ENCODE data around the gene GRIK2.
A peak's percentile ranks its signal among the peaks of the same experiment; 100 is the strongest.

Gene GRIK2

DNA sequence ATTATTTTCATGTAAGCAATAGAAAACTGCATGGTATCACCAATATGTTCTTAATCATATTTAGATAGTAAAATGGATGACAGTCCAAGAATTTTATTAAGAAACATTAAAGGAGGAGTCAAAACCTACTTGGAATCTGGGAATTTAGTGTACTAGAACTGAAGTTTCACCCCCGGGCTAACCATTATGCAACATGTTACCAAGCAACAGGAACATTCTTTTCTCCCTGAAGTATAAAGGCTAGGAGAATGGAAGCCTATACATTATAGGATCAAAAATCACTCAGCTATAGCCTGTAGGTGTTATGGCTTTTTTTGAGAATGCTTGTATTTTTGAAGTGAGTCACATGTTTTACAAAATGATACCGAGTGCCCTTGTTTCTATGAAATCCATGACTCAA is 538.3 kb downstream of the GRIK2 start:
- DNase-seq (ENCODE audit: low read depth) = peak; percentile 24
- TF ChIP-seq, protein P1, sequence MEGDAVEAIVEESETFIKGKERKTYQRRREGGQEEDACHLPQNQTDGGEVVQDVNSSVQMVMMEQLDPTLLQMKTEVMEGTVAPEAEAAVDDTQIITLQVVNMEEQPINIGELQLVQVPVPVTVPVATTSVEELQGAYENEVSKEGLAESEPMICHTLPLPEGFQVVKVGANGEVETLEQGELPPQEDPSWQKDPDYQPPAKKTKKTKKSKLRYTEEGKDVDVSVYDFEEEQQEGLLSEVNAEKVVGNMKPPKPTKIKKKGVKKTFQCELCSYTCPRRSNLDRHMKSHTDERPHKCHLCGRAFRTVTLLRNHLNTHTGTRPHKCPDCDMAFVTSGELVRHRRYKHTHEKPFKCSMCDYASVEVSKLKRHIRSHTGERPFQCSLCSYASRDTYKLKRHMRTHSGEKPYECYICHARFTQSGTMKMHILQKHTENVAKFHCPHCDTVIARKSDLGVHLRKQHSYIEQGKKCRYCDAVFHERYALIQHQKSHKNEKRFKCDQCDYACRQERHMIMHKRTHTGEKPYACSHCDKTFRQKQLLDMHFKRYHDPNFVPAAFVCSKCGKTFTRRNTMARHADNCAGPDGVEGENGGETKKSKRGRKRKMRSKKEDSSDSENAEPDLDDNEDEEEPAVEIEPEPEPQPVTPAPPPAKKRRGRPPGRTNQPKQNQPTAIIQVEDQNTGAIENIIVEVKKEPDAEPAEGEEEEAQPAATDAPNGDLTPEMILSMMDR (IDR thresholded peaks at IDR 0.05; ENCODE audit: low read length, missing control alignments) = no peak
- no peak overlapping the region for H3K4me3 ChIP-seq (replicated peaks; ENCODE audit: low read depth, low read length)

DNA sequence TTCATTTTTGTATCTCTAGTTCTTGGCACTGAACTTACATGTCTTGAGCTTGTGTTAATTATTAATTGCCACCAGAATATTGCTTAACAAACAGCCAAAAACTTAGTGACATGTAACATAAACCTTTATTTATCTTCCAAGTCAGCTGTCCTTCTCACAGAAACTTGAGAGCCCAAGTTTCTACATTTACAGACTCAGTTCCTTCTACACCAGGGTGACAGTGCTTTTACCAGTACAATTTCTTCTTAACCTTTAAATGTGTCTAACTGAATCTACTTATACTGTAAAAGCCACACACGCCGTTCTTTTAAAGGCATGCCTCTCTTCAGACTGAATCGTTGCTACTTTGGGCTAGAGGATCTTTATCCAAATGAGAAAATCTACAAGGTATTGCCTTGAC is 539.2 kb downstream of the GRIK2 start:
- no peak overlapping the region for H3K4me3 ChIP-seq (replicated peaks; ENCODE audit: low read depth, low read length)
- DNase-seq (ENCODE audit: low read depth) = no peak
- TF ChIP-seq, protein P1 (IDR thresholded peaks at IDR 0.05; ENCODE audit: low read length, missing control alignments) = no peak

- H3K4me3 ChIP-seq (replicated peaks; ENCODE audit: low read depth, low read length) = no peak overlapping the region
- TF ChIP-seq, protein P1 (IDR thresholded peaks at IDR 0.05; ENCODE audit: low read length, missing control alignments) = no peak
- peak; percentile 11 for DNase-seq (ENCODE audit: low read depth)
These were observed 542.2 kb downstream of the GRIK2 start for GRCh38 chr6:101935732-101936131.

DNA sequence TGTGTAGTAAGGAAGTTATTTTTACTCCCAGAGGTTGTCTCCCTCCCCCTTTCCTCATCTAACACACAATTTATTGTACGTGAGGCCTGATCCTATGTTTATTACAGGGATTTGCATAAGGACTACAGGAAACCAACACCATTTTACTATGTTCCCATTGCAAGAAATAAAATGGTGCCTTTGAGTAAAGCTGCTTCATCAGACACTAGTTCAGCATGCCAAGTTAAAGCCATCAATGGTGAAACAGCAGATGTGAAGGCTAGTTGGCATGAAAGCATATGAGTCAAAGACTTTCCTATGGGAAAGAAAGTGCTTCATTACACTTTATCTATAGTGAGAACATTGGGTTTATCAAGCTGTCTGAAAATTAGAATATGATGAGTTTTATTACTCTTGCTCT is 543.0 kb downstream of the GRIK2 start:
- no peak overlapping the region for H3K4me3 ChIP-seq (replicated peaks; ENCODE audit: low read depth, low read length)
- peak; percentile 14 for DNase-seq (ENCODE audit: low read depth)
- TF ChIP-seq, protein P1 (IDR thresholded peaks at IDR 0.05; ENCODE audit: low read length, missing control alignments) = no peak

DNA sequence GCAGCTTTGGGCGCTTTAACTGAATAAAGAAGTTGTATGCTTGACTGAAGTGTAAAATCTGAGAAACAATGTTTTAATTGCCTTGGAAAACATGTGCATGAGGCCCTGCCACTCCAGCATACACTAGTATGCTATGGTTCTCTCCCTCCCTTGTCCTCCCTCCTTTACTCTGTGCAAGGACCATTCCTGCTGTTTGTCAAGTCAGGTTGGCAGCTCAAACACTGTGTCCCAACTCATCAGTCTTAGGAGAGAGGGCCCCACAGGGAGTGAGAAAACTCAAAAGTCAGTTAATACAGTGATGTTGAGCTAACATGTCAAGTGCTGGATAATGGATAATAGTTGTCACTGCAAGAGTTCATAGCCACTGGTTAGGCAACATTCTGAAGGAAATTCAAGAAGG is 543.6 kb downstream of the GRIK2 start:
- TF ChIP-seq, protein P1 (IDR thresholded peaks at IDR 0.05; ENCODE audit: low read length, missing control alignments) = no peak
- H3K4me3 ChIP-seq (replicated peaks; ENCODE audit: low read depth, low read length) = no peak overlapping the region
- no peak for DNase-seq (ENCODE audit: low read depth)

- TF ChIP-seq, protein P1 (IDR thresholded peaks at IDR 0.05; ENCODE audit: low read length, missing control alignments) = no peak
- H3K4me3 ChIP-seq (replicated peaks; ENCODE audit: low read depth, low read length) = no peak overlapping the region
- DNase-seq (ENCODE audit: low read depth) = no peak
These were observed 546.9 kb downstream of the GRIK2 start for GRCh38 chr6:101940391-101940790.

GRCh38 chr6:101956961-101957360 is 563.5 kb downstream of the GRIK2 start:
- DNase-seq (ENCODE audit: low read depth) = no peak
- no peak overlapping the region for H3K4me3 ChIP-seq (replicated peaks; ENCODE audit: low read depth, low read length)
- TF ChIP-seq, protein P1 (IDR thresholded peaks at IDR 0.05; ENCODE audit: low read length, missing control alignments) = no peak

All from fibroblast of pulmonary artery (primary cell).